GM18498 (cell line): ENCODE data around the gene HTR7.

Experiments
- ATAC-seq: cut with Tn5 transposase; IDR thresholded peaks from one replicate; pipeline ENCODE4 v1.9.1; 2021; ENCODE audit warnings: mild to moderate bottlenecking, moderate library complexity; ENCODE audit not compliant: unreplicated experiment

HTR7 gene

DNA sequence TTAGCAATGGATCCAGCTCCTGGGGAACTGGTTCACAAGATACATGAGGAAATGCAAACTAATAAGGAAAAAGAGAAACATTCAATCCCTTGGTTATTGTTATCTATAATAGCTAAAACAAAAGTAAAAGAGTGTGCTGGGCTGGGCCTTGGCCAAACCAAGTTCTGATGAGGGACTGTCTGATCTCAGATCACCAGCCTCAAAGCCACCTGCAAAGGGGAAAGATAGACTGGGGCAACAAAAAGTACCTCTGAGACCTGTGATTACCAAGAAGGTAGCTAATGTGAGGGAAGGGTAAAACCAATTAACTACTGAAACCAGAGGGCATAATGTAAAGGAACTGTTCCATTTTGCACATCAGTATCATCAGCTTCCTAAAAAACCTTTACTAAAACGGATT lies 51.2 kb downstream of the HTR7 start:
- ATAC-seq: no peak

DNA sequence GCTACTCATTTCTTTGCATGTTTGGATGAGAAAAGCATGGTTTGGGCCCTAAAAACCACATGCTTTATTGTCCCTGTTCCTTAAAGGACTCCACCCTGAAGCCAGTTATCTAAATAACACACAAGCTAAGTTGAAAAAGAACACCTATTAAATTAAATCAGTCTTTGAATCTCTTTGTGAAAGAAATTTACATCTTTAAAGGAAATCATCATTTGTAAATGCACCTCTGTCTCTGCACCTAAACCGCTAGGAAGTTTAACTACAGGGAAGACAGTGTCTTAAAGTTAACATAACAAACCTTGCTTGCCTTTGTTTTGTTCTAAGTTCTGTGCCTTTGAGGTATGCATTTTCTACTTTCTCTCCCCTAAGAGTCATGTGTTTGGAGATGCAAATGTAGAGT lies 52.6 kb downstream of the HTR7 start:
- ATAC-seq: no peak

- no peak for ATAC-seq
Observed at GRCh38 chr10:90804354-90804753, 53.5 kb downstream of the HTR7 start.

DNA sequence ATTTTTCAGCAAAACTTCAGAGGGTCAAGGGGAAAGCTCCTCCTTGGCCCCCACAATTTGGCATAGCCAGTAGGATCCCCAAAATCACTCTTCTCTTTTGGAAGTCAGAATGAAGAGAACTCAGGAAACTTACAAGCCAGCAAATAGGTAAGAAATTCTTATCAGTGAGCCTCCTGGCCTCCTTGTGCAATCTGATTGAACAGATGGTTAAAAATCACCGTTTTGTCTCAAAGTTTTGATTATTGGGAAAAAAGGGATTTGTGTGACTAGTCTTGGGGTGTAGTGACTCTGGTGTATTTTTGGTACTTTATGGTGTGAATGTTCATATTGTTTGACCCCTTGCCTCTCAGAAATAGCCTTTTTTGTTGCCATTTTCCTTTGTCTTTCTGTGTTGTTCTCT lies 56.2 kb downstream of the HTR7 start:
- ATAC-seq: no peak

GRCh38 chr10:90800232-90800796 lies 57.5 kb downstream of the HTR7 start:
- ATAC-seq: no peak

DNA sequence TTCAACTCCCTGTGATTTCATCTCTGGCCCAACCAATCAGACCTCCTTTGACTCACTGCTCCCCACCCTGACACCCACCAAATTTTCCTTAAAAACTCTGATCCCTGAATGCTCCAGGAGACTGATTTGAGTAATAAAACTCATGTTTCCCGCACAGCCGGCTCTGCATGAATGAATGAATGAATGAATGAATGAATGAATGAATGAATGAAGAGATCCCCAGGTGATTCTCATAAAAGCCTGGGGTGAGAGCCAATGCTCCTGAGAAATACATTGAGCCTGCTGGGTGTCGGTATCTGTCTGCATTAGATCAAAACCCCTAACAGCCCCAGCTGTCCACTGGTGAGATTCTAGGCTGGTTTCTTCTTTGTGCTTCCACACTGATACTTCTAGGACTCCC lies 58.7 kb downstream of the HTR7 start:
- ATAC-seq: no peak

GRCh38 chr10:90798482-90798881 lies 59.4 kb downstream of the HTR7 start:
- ATAC-seq: no peak

- no peak for ATAC-seq
Observed at GRCh38 chr10:90790422-90790821, 67.4 kb downstream of the HTR7 start.

- peak; percentile 73 for ATAC-seq
Observed at GRCh38 chr10:90788968-90789367, 68.9 kb downstream of the HTR7 start.

GRCh38 chr10:90788199-90788491 lies 69.7 kb downstream of the HTR7 start:
- no peak for ATAC-seq

DNA sequence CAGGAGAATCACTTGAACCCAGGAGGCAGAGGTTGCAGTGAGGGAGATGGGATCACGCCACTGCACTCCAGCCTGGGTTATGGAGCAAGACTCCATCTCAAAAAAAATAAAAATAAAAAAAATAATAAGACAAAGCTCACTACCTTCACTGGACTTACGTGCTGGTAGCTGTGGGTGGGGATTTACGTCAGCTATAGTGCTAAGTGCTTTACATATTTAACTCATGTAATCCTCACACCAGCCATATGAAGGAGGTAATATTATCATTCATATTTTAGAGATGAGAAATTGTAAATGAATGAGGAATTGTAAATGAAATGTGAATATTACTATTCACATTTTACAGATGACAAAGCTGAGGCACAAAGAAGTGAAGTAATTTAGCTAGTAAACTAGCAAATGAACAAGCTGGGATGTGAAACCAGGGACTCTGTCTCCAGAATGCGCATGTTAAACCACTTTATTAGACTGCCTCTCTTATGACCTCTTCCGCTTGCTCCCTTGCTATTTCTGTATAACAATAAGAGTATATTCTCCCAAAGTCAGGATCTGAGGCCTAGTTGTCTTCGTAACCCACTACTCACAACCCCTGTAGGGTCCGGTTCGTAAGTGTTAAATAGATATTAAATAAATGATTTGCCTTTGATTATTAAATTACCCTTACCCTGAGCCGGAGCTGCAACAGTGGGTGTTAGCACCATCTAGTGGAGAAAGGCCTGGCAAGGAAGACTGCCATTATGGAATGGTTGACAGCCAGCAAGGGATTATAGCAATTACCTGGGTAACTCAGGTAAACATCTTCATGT lies 70.2 kb downstream of the HTR7 start:
- no peak for ATAC-seq

- no peak for ATAC-seq
Observed at GRCh38 chr10:90785782-90786181, 72.1 kb downstream of the HTR7 start.

DNA sequence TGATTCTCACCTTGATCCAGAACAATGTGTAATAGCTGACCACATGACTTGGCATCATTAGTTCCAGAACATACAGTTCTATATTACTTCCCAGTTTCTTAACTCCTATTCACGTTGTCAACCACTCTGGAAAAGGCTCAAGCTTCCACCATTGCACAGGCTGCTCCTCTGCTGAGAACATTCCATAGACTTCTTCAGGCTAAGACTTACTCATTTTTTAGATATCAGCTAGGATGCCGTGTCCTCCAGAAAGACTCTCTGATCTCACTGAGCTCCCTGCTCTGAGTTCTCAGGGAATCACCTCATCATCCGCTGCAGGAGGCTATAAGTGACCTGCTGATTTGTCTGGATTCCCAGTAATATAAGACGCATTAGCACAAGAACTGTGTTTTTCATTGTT lies 73.1 kb downstream of the HTR7 start:
- no peak for ATAC-seq

GRCh38 chr10:90780488-90780887 lies 77.4 kb downstream of the HTR7 start:
- no peak for ATAC-seq

- no peak for ATAC-seq
Observed at GRCh38 chr10:90779548-90779947, 78.3 kb downstream of the HTR7 start.

DNA sequence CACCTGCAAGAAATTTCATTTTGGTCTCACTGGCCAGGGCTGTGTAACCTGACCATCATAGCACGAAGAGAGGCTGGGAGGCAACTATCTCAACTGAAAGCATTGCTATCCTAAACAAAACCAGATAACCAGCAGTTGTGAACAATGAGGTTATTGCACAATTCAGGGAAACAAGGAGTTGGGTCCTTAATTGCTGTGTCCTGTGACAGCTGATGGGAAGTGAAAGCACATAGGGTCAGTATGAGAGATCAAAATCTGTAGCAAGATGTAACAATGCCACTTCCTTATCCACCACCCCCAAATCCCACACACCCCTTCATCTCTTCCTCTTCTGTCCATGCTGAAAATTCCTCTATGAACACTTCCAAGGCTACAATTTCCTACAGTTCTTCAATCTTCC lies 80.2 kb downstream of the HTR7 start:
- ATAC-seq: no peak

DNA sequence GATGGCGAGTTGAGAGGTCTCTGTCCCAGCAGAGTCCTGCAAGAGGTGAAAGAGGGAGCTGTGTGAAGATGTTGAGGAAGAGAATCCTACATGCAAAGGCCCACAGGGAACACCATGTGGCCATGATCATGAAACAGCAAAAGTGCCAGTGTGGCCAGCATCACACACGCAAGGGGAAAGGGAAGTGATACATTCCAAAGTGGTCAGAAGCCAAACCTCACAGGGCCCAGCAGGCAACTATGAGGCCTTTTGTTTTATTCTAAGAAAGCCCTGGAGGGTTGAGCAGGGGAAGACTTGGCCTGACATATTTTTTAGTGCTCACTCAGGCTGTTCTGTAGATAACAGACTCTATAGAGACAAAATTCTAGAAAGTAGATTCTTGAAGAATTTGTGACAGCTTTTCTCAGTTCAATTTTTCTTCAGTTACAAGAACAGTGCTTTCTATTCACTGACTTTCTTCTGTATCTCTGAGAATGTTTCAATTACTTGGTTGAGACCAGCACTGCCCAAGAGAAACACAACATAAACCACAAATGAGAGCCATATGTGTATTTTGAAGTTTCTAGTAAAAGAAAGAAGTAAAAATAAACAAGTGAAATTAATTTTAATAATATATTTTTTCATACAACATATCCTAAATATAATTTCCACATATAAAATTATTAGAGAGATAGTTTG lies 82.3 kb downstream of the HTR7 start:
- no peak for ATAC-seq

GRCh38 chr10:90769946-90770841 lies 87.6 kb downstream of the HTR7 start:
- no peak for ATAC-seq

GRCh38 chr10:90751107-90751997 lies 106.5 kb downstream of the HTR7 start:
- peak; percentile 78 for ATAC-seq

DNA sequence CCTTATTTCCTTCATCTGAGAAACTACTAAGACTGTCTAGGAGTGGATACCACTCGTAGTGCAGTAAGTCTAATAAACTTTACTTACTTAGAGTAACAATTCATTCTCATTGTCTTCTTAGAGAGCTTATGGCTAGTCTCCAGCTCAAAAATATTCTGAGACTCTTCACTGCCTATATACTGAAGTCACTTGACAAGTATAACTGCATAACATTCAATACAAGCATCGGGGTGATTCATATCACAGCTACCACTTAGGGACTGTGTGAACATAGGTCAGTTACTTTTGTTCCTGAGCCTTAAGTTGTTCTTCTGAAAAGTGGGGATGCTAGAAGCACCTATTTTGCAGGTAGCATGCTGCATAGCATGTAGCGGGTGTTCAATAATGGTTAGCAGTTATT lies 111.0 kb downstream of the HTR7 start:
- no peak for ATAC-seq
